Fibroblast of lung (primary cell): ENCODE data around the gene MAGEF1.

Experiments used
- CTCF ChIP-seq, 2 donors: IDR thresholded peaks in 1 of 2; conservative IDR thresholded peaks in 1 of 2; 1 replicate in 1 of 2; 2 replicates in 1 of 2; pipeline ENCODE4 v1.5.1; 2011 to 2012; ENCODE audit warnings: low read length in 2 of 2, control low read depth in 1 of 2, inconsistent platforms in 1 of 2, low read depth in 1 of 2, mild to moderate bottlenecking in 1 of 2
- EZH2 ChIP-seq: IDR thresholded peaks from 2 replicates; pipeline ENCODE4 v1.5.1; 2012; ENCODE audit warnings: low read length, control low read depth, mild to moderate bottlenecking; ENCODE audit errors: missing control alignments

- TF ChIP-seq CTCF (conservative IDR thresholded peaks at IDR 0.05 in 1 of 2, IDR thresholded peaks at IDR 0.05 in 1 of 2; ENCODE audit: low read depth in 1 of 2, low read length in 2 of 2) (no peak), EZH2 (no peak)
These were observed 22.2 kb upstream of the MAGEF1 start for GRCh38 chr3:184733971-184734608.
